Transverse colon (tissue), 4 donors: ENCODE measurements around the gene SMIM36. TPM values are rescaled to one million over a fixed set of nuclear protein-coding genes. Genes with fewer than 3 reads are reported as not detected.

Source experiments
- DNase-seq: peaks from one replicate; pipeline ENCODE4 v3.0.0-alpha.2; 2019
- H3K27ac ChIP-seq, 4 donors: fragments of 200-600 bp; sonication (generic); 2 replicates each; pipeline ENCODE4 v1.5.1; 2016 to 2018; ENCODE audit warnings: inconsistent platforms in 4 of 4
- H3K27me3 ChIP-seq: fragments of 200-600 bp; sonication (generic); 2 replicates; pipeline ENCODE4 v1.5.1; 2017; ENCODE audit warnings: inconsistent platforms
- H3K36me3 ChIP-seq, 4 donors: fragments of 200-600 bp; sonication (generic); 2 replicates each; pipeline ENCODE4 v1.5.1; 2017 to 2019; ENCODE audit warnings: inconsistent platforms in 4 of 4
- H3K4me1 ChIP-seq, 4 donors: fragments of 200-600 bp; sonication (generic); 2 replicates each; pipeline ENCODE4 v1.5.1; 2017 to 2020; ENCODE audit warnings: inconsistent platforms in 4 of 4
- H3K4me3 ChIP-seq, 4 donors: fragments of 200-600 bp; sonication (generic); 1 replicate in 1 of 4; 2 replicates in 3 of 4; pipeline versions ENCODE4 v1.5.1 to v1.6.1; 2017 to 2019; ENCODE audit warnings: inconsistent platforms in 4 of 4
- H3K9me3 ChIP-seq, 2 donors: fragments of 200-600 bp; sonication (generic); 2 replicates each; pipeline ENCODE4 v1.5.1; 2017 to 2019; ENCODE audit warnings: inconsistent platforms in 2 of 2
- CTCF ChIP-seq, 5 experiments: fragments of 200-600 bp in 3 of 5; fragments of 450-650 bp in 2 of 5; sonication (generic) in 3 of 5; IDR thresholded peaks; 1 replicate in 2 of 5; 2 replicates in 3 of 5; pipeline ENCODE4 v1.5.1; 2016 to 2017; ENCODE audit warnings: antibody characterized with exemption in 5 of 5, inconsistent platforms in 3 of 5, mild to moderate bottlenecking in 2 of 5, moderate library complexity in 1 of 5
- EP300 ChIP-seq: sonication (generic); formaldehyde crosslinking; IDR thresholded peaks from one replicate; pipeline ENCODE4 v1.6.1; 2017; ENCODE audit warnings: antibody characterized with exemption, low read depth
- POLR2A ChIP-seq: fragments of 450-650 bp; IDR thresholded peaks from one replicate; pipeline ENCODE4 v1.6.1; 2016; ENCODE audit warnings: antibody characterized with exemption, mild to moderate bottlenecking, moderate library complexity
- POLR2AphosphoS5 ChIP-seq, 3 donors: sonication (generic); formaldehyde crosslinking; IDR thresholded peaks; one replicate each; pipeline ENCODE4 v1.6.1; 2016; ENCODE audit warnings: antibody characterized with exemption in 3 of 3
- WGBS, 2 donors: methylation state at CpG; one replicate each; pipeline ENCODE4 v1.1.5; 2018; ENCODE audit warnings: low coverage in 1 of 2; 5-methylcytosine and 5-hydroxymethylcytosine counted together
- in situ Hi-C, 4 donors: fragments of 200-750 bp; cut with MboI; loops; one replicate each; pipeline versions ENCODE4 v1.15.0 to v1.15.1; 2017; ENCODE audit warnings: low sequenced_read_pairs in 3 of 4, low pct_ligation_motif_present in 1 of 4, low pct_unique_long_range_greater_than_20kb in 1 of 4
- intact Hi-C: fragments of 100-400 bp; cut with DNase I; formaldehyde crosslinking; loops from one replicate; pipeline ENCODE4 v1.15.1; 2023; ENCODE audit warnings: low total_unique reads
- total RNA-seq, 4 donors: library from RNA; depleted of rRNA; stranded (reverse); fragments of >200 nt; gene quantifications; one replicate each; pipeline ENCODE4 v1.1.0, GENCODE V29; 2016

The SMIM36 gene
- total RNA-seq, 4 donors from 2014 or later: not detected

DNA sequence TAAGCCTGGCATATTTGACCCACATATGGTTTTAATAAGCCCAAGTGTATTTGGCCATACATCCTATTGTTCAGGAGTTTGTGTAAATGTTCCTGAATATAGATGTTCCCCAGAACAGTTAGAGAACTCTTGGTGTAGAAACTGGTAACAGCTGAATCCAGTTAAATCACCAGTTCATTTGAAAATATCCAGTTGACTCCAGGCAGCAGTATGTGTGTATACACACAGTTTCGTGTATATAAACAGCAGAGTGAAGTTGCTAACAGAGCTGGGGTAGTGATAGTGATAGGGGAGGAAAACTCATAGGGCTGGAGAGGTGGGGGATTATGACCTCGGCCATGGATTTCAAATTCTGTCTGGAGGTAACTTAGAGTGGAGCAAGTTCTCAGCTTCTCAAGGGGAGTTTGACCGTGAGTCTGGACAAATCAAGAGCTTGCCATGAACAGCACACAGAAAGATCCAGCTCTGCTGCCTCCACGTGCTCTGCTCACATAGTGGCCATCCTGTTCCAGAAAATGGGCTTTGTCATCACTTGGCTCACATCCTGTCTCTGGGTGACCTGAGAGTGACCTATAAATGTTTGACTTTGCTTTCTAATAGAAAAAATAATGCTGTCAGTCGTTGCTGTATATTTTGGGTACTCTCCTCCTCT, 59.0 kb downstream of the SMIM36 start:
- intact Hi-C loops: no loop called here
- no peak overlapping the region for H3K4me3 ChIP-seq
- H3K27me3 ChIP-seq: no peaks in the 10 kb centered on the region
- TF ChIP-seq POLR2A (no peak), CTCF (IDR thresholded peaks at IDR 0.05) (no peak), POLR2AphosphoS5 (IDR thresholded peaks at IDR 0.05) (peak; percentile 9 to 71 (median 52)), EP300 (peak; percentile 9)
- DNase-seq: peak; percentile 40
- H3K9me3 ChIP-seq: no peaks in the 10 kb centered on the region
- H3K27ac ChIP-seq: peak overlapping the region; percentile 58 to 75 (median 61)
- H3K4me1 ChIP-seq: peaks cover 7 to 73% (median 27%) of the 10 kb centered on the region in 4 donors
- in situ Hi-C loops: no loop called here
- H3K36me3 ChIP-seq: no peaks in the 10 kb centered on the region
- 35 to 63% methylated on average over 2 to 5 of the region's 5 CpGs for WGBS, 2 donors

- peaks cover 7 to 77% (median 29%) of the 10 kb centered on the region in 4 donors for H3K4me1 ChIP-seq
- no peaks in the 10 kb centered on the region for H3K36me3 ChIP-seq
- no peak overlapping the region for H3K4me3 ChIP-seq
- DNase-seq: no peak
- in situ Hi-C loops (no loop called here), intact Hi-C loops (no loop called here)
- no peaks in the 10 kb centered on the region for H3K27me3 ChIP-seq
- TF ChIP-seq POLR2AphosphoS5 (IDR thresholded peaks at IDR 0.05): no peak
- no peak for TF ChIP-seq CTCF (IDR thresholded peaks at IDR 0.05)
- TF ChIP-seq POLR2A: no peak
- TF ChIP-seq EP300: no peak
- no peaks in the 10 kb centered on the region for H3K9me3 ChIP-seq
- H3K27ac ChIP-seq: peak overlapping the region; percentile 58 to 75 (median 61)
- WGBS, 2 donors: 88 to 95% methylated on average over 2 of the region's 2 CpGs
Measured at GRCh38 chr17:55451758-55452138, 59.5 kb downstream of the SMIM36 start.

DNA sequence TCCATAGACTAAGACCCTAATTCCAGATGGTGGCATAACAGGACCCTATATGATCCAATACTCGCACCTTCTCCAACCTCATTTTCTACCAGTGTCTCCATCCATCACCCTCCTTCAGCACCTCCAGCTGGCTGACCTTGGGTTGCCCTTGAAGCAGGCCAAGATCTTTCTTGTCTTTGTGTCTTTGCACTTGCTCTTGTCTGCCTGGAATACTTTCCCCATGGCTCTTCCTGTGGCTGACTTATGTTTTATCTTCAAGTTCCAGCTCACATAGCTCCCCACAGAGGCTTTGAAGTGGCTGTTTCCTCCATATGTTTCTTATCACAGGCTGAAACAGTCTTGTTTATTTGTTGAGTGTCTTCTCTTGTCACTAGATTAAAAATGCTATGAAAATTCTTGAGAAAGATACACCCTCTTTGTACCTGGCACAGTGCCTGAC, 60.0 kb downstream of the SMIM36 start:
- Histone ChIP-seq H3K4me1 (peaks cover 7 to 80% (median 29%) of the 10 kb centered on the region in 4 donors), H3K9me3 (no peaks in the 10 kb centered on the region), H3K27ac (peak overlapping the region; percentile 58 to 75 (median 61)), H3K36me3 (no peaks in the 10 kb centered on the region), H3K27me3 (no peaks in the 10 kb centered on the region), H3K4me3 (no peak overlapping the region)
- WGBS, 2 donors: 78% methylated on average over 1 of the region's 1 CpG
- no peak for DNase-seq
- in situ Hi-C loops: no loop called here
- TF ChIP-seq POLR2AphosphoS5 (IDR thresholded peaks at IDR 0.05): peak in 2 of 3 donors; percentile 47
- peak; percentile 29 for TF ChIP-seq EP300
- no peak for TF ChIP-seq POLR2A
- no peak for TF ChIP-seq CTCF (IDR thresholded peaks at IDR 0.05)
- intact Hi-C loops: no loop called here

GRCh38 chr17:55450232-55450825, 60.9 kb downstream of the SMIM36 start:
- DNase-seq: no peak
- H3K4me3 ChIP-seq: no peak overlapping the region
- H3K4me1 ChIP-seq: peaks cover 7 to 75% (median 24%) of the 10 kb centered on the region in 4 donors
- WGBS, 2 donors: 38 to 82% methylated on average over 2 to 7 of the region's 7 CpGs
- intact Hi-C loops: no loop called here
- peak overlapping the region in 3 of 4 donors; percentile 58 to 75 (median 59) for H3K27ac ChIP-seq
- no peaks in the 10 kb centered on the region for H3K27me3 ChIP-seq
- TF ChIP-seq EP300 (no peak), POLR2A (no peak), POLR2AphosphoS5 (IDR thresholded peaks at IDR 0.05) (no peak), CTCF (IDR thresholded peaks at IDR 0.05) (no peak)
- H3K36me3 ChIP-seq: no peaks in the 10 kb centered on the region
- no peaks in the 10 kb centered on the region for H3K9me3 ChIP-seq
- in situ Hi-C loops: no loop called here
